ENCODE data around the gene GSG1L.

GSG1L gene

DNA sequence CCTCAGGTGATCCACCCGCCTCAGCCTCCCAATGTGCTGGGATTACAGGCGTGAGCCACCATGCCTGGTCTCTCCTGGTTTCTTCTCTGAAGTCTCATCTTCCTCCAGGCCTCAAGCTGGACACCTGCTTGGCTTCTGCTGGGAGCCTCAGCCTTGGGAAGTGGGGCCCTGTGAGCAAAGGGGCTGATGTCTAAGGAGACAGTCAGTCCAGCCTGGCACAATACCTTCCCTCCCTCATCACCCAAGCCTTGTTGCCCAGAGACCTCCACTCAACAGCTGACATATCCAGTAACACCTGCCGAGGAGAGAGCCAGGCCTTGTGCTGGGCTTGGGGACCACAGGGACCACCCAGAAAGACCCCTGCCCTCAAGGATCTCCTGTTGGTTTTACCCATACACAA, 251.6 kb downstream of the GSG1L start:
- TF ChIP-seq, protein P1, sequence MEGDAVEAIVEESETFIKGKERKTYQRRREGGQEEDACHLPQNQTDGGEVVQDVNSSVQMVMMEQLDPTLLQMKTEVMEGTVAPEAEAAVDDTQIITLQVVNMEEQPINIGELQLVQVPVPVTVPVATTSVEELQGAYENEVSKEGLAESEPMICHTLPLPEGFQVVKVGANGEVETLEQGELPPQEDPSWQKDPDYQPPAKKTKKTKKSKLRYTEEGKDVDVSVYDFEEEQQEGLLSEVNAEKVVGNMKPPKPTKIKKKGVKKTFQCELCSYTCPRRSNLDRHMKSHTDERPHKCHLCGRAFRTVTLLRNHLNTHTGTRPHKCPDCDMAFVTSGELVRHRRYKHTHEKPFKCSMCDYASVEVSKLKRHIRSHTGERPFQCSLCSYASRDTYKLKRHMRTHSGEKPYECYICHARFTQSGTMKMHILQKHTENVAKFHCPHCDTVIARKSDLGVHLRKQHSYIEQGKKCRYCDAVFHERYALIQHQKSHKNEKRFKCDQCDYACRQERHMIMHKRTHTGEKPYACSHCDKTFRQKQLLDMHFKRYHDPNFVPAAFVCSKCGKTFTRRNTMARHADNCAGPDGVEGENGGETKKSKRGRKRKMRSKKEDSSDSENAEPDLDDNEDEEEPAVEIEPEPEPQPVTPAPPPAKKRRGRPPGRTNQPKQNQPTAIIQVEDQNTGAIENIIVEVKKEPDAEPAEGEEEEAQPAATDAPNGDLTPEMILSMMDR (IDR thresholded peaks at IDR 0.05; ENCODE audit: low read depth, low read length): no peak
- no peak for DNase-seq (ENCODE audit: extremely low read depth, low read depth)

DNA sequence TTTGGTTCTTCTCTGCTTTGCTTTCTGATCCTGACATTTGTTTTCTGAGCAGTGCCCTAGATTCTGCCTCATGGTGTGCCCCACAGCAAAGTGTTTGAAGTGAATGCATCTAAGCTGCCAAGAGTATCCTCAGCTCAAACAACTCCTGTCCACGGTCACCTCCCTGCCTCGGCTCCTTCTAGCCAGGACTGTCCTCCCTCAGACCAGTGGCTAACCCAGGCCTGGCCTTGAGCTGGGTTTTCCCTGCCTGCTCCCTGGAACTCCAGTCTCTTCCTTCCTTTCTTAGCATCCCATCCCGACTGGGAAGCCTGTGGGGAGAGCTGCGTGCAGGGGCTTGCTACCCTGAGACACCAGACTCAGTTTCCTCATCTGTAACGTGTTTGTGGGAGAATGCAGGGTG, 256.5 kb downstream of the GSG1L start:
- no peak for DNase-seq (ENCODE audit: extremely low read depth, low read depth)
- TF ChIP-seq, protein P1 (IDR thresholded peaks at IDR 0.05; ENCODE audit: low read depth, low read length): no peak

DNA sequence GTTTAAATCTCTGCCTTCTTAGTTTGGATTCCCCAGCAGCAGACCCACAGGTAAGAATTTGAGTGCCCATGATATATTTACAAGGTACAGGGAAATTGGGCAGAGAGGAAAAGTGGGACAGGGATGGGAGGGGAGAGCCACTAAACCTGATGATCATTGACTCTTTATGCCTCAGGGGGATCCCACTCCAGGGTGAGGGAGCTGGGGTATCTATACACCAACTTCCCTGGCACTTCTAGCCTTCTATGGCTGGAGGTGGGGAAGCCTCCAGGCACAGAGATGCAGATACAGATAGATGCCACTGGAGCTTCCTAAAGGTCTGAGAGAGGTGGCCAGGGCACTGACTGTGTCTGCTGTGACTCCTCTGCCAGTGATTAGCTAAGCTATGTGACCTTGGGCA, 257.1 kb downstream of the GSG1L start:
- TF ChIP-seq, protein P1 (IDR thresholded peaks at IDR 0.05; ENCODE audit: low read depth, low read length): no peak
- no peak for DNase-seq (ENCODE audit: extremely low read depth, low read depth)

DNA sequence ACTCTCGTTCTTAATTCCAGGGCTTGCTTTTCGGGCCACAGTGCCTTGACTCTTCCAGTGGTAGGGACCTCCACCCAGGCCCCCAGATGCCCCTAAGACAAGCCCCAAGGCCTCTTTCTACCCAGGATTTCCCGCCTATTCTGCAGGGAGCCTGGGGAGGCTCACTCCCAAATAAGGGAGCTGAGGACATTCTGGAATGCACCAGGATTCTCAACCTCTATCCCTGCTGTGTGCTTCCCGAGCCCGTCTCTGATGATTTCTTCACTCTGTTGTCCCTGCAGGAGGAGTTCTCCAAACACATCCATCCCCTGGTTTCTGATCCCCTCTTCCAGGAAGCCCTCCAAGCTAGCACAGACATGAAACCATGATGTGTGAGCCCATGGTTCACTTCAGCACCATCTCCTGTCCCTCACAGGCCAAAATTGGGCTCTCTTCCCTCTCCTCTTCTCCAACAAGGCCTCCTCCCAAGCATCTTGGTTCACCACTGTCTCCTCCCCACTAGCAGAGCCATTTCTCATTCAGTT, 257.6 kb downstream of the GSG1L start:
- TF ChIP-seq, protein P1 (IDR thresholded peaks at IDR 0.05; ENCODE audit: low read depth, low read length): no peak
- DNase-seq (ENCODE audit: extremely low read depth, low read depth): no peak

DNA sequence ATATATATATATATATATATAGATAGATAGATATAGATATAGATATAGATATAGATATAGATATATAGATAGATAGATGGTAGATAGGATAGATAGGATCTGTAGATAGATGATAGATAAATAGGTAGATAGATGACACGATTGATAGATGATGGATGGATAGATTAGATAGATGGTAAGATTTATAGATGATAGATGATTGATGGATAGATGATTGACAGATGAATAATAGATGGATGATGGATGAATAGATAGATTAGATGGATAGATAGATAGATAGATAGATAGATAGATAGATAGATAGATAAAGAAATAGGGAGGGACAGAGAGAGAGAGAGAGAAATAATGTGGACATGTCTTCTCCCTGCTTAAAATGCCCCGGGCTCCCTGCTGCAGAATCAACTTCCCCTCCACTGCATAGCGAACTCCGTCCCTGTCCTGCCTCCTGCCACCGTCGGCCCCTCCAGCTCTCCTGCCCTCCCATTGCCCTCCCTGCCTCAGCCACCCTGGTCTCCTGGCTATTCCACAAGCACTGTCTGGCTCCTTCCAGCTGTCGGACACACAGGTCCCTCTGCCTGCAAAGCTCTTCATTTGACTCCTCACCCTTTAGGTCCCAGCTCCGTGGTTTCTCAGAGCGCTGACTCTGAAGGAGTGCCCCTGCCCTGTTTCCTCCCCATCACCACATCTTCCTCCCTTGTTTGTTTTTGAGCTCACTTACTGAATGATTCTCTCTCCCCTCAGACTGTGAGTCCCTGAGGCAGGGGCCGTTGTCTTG, 259.6 kb downstream of the GSG1L start:
- DNase-seq (ENCODE audit: extremely low read depth, low read depth): no peak
- TF ChIP-seq, protein P1 (IDR thresholded peaks at IDR 0.05; ENCODE audit: low read depth, low read length): no peak

DNA sequence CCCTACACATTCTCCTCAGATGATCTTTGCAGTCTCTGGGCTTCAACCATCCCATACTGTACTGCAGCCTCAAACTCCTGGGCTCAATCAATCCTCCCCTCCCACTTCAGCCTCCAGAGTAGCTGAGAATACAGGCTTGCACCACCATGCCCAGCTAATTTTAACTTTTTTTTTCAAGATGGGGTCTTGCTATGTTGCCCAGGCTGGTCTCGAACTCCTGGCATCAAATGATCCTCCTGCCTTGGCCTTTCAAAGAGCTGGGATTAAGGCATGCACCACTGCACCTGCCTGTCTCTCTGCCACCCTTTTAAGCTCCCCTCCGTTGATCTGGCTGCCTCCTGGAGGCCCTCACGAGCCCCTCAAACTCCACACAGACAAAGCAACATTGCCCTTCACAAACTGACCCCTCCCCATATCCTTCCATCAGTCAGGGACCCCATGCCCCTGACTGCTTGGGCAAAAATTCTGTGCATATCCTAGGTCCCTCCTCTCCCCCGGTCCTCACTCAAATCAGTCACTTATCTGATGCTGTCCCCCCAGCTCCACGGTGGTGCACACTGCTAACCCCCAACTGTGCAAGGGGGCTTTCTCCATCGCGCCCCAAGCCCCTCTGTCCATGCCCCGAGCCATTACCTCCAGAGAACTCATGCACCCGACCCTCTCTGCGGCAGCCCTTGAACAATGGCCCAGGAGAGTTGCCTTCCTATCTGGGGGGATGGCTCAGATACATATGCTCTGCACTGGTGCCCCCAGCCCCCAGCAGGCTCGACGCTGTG, 260.7 kb downstream of the GSG1L start:
- TF ChIP-seq, protein P1 (IDR thresholded peaks at IDR 0.05; ENCODE audit: low read depth, low read length): no peak
- DNase-seq (ENCODE audit: extremely low read depth, low read depth): no peak

All from AG09319 (cell line).